Esophagus muscularis mucosa (tissue), 3 donors: ENCODE results near the gene BRD3OS.

Experiments used
- CTCF ChIP-seq, 3 experiments: fragments of 200-600 bp in 2 of 3; fragments of 450-650 bp in 1 of 3; sonication (generic) in 2 of 3; IDR thresholded peaks; one replicate each; pipeline ENCODE4 v1.5.1; 2017 to 2019; ENCODE audit warnings: antibody characterized with exemption in 3 of 3, mild to moderate bottlenecking in 2 of 3, moderate library complexity in 1 of 3
- POLR2A ChIP-seq: fragments of 450-650 bp; IDR thresholded peaks from one replicate; pipeline ENCODE4 v1.6.1; 2017; ENCODE audit warnings: antibody characterized with exemption, moderate library complexity, mild to moderate bottlenecking, low read depth

- TF ChIP-seq CTCF (IDR thresholded peaks at IDR 0.05) (no peak), POLR2A (no peak)
These were observed 48.4 kb upstream of the BRD3OS start for GRCh38 chr9:133976887-133977286.
